ENCODE measurements around the gene LY86. TPM values are rescaled to one million over a fixed set of nuclear protein-coding genes. Genes with fewer than 3 reads are reported as not detected.

Gene LY86
- total and polyA plus RNA-seq, 10 of the 15 experiments (the other 5 are each of a cell fraction or from before 2014, with no cell fraction given) = 68.2 to 457 (median 128) TPM

GRCh38 chr6:6659600-6660327 is 71.2 kb downstream of the LY86 start (continued):
- TF ChIP-seq CREB1 (IDR thresholded peaks at IDR 0.05; ENCODE audit: low read depth) = peak; percentile 48
- no peak for TF ChIP-seq STAT1 (conservative IDR thresholded peaks at IDR 0.05)
- no peak for TF ChIP-seq CHD2 (IDR thresholded peaks at IDR 0.05; ENCODE audit: borderline replicate concordance, low read depth, low read length)
- TF ChIP-seq CTCF (IDR thresholded peaks at IDR 0.05 in 2 of 3, conservative IDR thresholded peaks at IDR 0.05 in 1 of 3; ENCODE audit: control insufficient read depth in 2 of 3, extremely low read depth in 1 of 3, insufficient read depth in 1 of 3, low read depth in 3 of 3, low read length in 3 of 3) = no peak
- TF ChIP-seq STAT3 (IDR thresholded peaks at IDR 0.05; ENCODE audit: low read depth, low read length) = no peak
- TF ChIP-seq ELK1 (IDR thresholded peaks at IDR 0.05; ENCODE audit: low read depth, low read length) = no peak
- TF ChIP-seq BCLAF1 (IDR thresholded peaks at IDR 0.05) = no peak
- TF ChIP-seq ZNF622 (IDR thresholded peaks at IDR 0.05) = no peak
- TF ChIP-seq SPI1 (IDR thresholded peaks at IDR 0.05; ENCODE audit: borderline replicate concordance, insufficient read depth, low read depth, low read length) = peak; percentile 98
- TF ChIP-seq SRF (IDR thresholded peaks at IDR 0.05; ENCODE audit: low read depth in 2 of 2, low read length in 2 of 2) = no peak

Measured in GM12878 (cell line).